Measurements from ENCODE around the gene DRICH1. TPM values are rescaled to one million over a fixed set of nuclear protein-coding genes. Genes with fewer than 3 reads are reported as not detected.
"Not testable (repeated sequence)": the region's sequence is repeated elsewhere in the genome, so short reads cannot be mapped to it uniquely, and the experiment has no call there.

Gene DRICH1
- total RNA-seq, 1 donor from 2014 or later, result not detected

DNA sequence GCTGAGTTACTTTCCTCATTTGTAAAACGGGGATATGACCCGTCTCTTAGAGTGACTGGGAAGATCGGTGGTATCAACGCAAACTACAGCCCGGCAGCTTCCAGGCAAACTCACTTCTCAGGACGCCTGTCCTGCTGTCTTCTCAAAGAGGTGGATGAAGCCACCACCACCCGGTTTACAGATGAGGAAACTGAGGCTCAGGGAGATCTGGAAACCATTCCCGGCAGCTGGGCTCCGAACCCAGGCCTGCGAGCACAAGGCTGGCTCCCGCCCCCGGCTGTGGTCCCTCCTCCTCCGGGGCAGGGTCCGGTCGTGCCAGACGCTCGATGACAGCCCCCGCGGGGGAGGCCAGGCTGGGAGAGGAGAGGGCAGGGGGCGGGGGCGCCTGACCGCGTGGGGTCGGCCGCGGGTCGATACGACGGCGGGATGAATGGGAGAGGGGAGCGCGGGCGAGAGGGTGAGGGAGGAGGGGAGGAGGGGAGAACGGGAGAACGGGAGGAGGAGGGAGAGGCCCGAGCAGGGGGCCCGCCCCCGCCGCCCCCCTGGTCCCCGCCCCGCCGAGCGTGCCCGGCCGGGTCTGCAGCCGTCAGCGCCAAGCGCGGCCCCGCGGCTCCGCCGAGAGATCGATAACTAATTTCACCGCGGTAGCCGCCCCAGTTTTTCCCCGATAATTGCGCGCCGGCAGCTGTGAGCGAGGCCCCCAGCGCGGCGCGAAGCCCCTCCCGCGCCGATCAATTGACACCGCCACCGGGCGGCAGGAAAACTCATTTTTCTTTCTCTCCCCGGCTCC is 66.0 kb downstream of the DRICH1 start:
- Histone ChIP-seq H3K9me3 (no peaks in the 10 kb centered on the region), H3K27me3 (no peaks in the 10 kb centered on the region), H3K27ac (no peak overlapping the region), H3K4me3 (peak overlapping the region; percentile 50 to 58), H3K36me3 (no peaks in the 10 kb centered on the region), H3K4me1 (peaks cover 0 to 2% of the 10 kb centered on the region in 2 donors)
- intact Hi-C loops (cut with DNase I), result no loop called here
- DNase-seq (ENCODE audit: low spot score in 2 of 2), result peak in 1 of 2 donors; percentile 35
- TF ChIP-seq, protein P1, sequence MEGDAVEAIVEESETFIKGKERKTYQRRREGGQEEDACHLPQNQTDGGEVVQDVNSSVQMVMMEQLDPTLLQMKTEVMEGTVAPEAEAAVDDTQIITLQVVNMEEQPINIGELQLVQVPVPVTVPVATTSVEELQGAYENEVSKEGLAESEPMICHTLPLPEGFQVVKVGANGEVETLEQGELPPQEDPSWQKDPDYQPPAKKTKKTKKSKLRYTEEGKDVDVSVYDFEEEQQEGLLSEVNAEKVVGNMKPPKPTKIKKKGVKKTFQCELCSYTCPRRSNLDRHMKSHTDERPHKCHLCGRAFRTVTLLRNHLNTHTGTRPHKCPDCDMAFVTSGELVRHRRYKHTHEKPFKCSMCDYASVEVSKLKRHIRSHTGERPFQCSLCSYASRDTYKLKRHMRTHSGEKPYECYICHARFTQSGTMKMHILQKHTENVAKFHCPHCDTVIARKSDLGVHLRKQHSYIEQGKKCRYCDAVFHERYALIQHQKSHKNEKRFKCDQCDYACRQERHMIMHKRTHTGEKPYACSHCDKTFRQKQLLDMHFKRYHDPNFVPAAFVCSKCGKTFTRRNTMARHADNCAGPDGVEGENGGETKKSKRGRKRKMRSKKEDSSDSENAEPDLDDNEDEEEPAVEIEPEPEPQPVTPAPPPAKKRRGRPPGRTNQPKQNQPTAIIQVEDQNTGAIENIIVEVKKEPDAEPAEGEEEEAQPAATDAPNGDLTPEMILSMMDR (IDR thresholded peaks at IDR 0.05), result no peak

DNA sequence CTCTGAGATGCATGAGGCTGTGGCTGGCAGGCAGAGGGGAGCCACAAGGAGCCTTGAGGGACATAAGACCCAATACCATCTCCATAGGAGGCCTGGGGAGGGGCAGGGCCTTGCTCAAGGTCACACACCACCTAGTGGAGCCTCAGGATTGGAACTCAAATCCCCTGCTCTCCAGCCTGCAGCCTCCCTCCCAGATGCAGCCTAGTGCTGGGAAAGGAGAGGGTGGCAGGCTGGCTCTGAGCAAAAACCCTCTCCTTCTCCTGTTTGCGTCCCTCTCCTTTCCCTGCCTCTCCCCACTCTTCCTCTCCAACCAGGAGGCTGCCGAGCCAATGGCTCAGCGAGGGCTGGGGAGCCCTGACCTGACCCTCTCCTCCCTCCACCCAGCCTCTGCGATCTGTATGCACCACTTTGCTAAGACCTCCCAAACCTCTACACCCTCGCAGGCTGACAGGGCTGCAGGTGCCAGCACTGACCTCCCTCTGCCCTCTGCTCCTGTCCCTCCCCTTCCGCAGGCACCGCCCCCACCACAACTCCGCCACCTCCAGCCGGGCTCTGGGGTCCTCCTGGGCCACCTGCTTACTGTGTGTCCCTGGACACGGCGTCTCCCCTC is 66.7 kb downstream of the DRICH1 start:
- Histone ChIP-seq H3K4me1 (peaks cover 0 to 2% of the 10 kb centered on the region in 2 donors), H3K27me3 (no peaks in the 10 kb centered on the region), H3K9me3 (no peaks in the 10 kb centered on the region), H3K27ac (no peak overlapping the region), H3K4me3 (peak overlapping the region; percentile 50 to 58), H3K36me3 (no peaks in the 10 kb centered on the region)
- TF ChIP-seq, protein P1 (IDR thresholded peaks at IDR 0.05), result no peak
- intact Hi-C loops (cut with DNase I), result no loop called here
- DNase-seq (ENCODE audit: low spot score in 2 of 2), result no peak

DNA sequence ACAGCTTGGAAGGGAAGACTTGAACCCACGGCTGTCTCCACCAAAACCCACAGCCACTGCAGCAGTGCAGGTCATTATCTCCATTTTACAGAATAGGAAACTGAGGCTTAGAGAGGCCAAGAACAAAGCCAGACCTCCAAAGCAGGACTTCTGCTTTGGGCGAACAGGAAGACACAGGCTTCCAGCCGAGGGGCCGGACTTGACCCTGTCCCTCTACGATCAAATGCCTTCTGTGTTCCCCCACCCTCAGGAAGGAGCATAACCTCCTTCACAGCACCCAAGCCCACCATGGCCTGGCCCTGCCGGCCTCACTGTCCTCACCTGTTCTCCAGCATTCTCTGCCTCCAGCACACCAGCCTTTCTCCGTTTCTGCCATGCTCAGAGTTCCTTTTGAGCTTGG is 67.8 kb downstream of the DRICH1 start:
- Histone ChIP-seq H3K36me3 (no peaks in the 10 kb centered on the region), H3K27ac (no peak overlapping the region), H3K4me1 (peaks cover 0 to 2% of the 10 kb centered on the region in 2 donors), H3K27me3 (no peaks in the 10 kb centered on the region), H3K9me3 (no peaks in the 10 kb centered on the region), H3K4me3 (no peak overlapping the region)
- intact Hi-C loops (cut with DNase I), result no loop called here
- DNase-seq (ENCODE audit: low spot score in 2 of 2), result peak in 1 of 2 donors; percentile 40
- TF ChIP-seq, protein P1 (IDR thresholded peaks at IDR 0.05), result no peak

DNA sequence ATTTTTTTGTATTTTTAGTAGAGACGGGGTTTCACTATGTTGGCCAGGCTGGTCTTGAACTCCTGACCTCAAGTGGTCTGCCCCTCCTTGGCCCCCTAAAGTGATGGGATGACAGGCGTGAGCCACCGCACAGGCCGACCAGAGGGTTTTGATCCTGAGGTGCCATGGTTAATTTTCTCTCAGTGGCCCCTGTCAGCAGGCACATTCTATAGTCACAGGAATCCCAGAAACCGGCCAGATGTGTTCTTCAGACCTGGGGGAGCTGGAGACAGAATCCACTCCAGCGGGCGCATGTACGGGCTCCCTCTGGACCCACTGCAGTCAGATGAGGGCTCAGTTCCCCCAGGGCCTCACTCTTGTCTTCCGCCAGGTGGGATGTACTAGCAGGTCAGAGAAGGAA is 69.0 kb downstream of the DRICH1 start:
- no peak overlapping the region for H3K27ac ChIP-seq
- intact Hi-C loops (cut with DNase I), result no loop called here
- peak in 1 of 2 donors; percentile 22 for DNase-seq (ENCODE audit: low spot score in 2 of 2)
- H3K9me3 ChIP-seq, result no peaks in the 10 kb centered on the region
- H3K4me1 ChIP-seq, result peaks cover 0 to 2% of the 10 kb centered on the region in 2 donors
- H3K27me3 ChIP-seq, result no peaks in the 10 kb centered on the region
- no peaks in the 10 kb centered on the region for H3K36me3 ChIP-seq
- TF ChIP-seq, protein P1 (IDR thresholded peaks at IDR 0.05), result no peak
- H3K4me3 ChIP-seq, result no peak overlapping the region

DNA sequence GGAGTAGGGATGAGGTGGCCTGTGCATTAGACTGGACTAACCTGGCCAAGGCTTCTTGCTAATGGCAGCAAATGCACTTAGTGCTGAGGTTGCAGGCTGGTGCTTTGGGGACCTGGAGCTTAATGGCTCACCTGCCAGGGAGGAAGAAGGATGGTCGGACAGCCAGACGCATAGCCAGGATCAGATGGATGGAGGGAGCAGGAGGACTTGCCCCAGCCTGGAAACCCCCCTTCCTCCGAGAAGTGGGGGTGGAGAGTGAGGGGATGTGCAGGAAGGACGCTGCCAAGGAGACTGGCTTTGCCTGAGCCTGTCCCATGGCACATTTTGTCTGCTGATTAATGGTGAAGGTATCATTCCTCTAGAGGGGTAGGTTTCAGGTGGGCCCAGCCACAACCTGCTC is 69.9 kb downstream of the DRICH1 start:
- TF ChIP-seq, protein P1 (IDR thresholded peaks at IDR 0.05), result no peak
- H3K4me3 ChIP-seq, result no peak overlapping the region
- peaks cover 0 to 2% of the 10 kb centered on the region in 2 donors for H3K4me1 ChIP-seq
- DNase-seq (ENCODE audit: low spot score in 2 of 2), result peak in 1 of 2 donors; percentile 44
- intact Hi-C loops (cut with DNase I), result no loop called here
- no peaks in the 10 kb centered on the region for H3K36me3 ChIP-seq
- no peaks in the 10 kb centered on the region for H3K9me3 ChIP-seq
- H3K27ac ChIP-seq, result no peak overlapping the region
- no peaks in the 10 kb centered on the region for H3K27me3 ChIP-seq

DNA sequence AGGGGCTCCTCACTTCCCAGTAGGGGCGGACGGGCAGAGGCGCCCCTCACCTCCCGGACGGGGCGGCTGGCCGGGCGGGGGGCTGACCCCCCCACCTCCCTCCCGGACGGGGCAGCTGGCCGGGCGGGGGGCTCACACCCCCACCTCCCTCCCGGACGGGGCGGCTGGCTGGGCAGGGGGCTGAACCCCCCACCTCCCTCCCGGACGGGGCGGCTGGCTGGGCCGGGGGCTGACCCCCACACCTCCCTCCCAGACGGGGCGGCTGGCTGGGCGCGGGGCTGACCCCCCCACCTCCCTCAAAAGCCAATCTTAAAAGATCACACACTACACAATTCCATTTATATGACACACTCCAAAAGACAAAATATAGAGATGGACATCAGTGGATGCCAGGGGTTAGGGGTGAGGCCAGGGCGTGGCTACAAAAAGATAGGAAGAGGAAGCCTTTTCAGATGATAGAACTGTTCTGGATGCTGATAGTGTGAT is 71.1 kb downstream of the DRICH1 start:
- H3K27me3 ChIP-seq; H3K9me3 ChIP-seq; H3K27ac ChIP-seq; H3K4me1 ChIP-seq; H3K4me3 ChIP-seq; intact Hi-C loops (cut with DNase I); H3K36me3 ChIP-seq: not testable (repeated sequence)
- peak in 1 of 2 donors; percentile 19 for DNase-seq (ENCODE audit: low spot score in 2 of 2)

DNA sequence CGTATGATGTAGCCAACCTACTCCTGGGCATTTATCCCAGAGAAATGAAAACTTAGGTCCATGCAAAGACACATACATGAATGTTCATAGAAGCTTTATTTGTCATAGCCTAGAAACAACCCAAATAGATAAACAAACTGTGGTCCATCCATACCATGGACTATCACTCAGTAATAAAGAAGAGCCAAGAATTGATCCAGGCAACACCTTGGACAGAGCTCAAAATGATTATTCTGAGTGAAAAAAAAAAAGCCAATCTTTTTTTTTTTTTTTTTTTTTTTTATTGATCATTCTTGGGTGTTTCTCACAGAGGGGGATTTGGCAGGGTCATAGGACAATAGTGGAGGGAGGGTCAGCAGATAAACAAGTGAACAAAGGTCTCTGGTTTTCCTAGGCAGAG is 71.9 kb downstream of the DRICH1 start:
- H3K4me3 ChIP-seq; intact Hi-C loops (cut with DNase I); DNase-seq (ENCODE audit: low spot score in 2 of 2); H3K9me3 ChIP-seq; H3K4me1 ChIP-seq; H3K36me3 ChIP-seq; H3K27ac ChIP-seq; H3K27me3 ChIP-seq: not testable (repeated sequence)
